ENCODE results near the gene SLC35F2. TPM values are rescaled to one million over a fixed set of nuclear protein-coding genes. Genes with fewer than 3 reads are reported as not detected.
"Not testable (repeated sequence)": the region's sequence is repeated elsewhere in the genome, so short reads cannot be mapped to it uniquely, and the experiment has no call there.

Gene SLC35F2
- total RNA-seq, 1 experiment from 2014 or later, result 35.7 TPM

DNA sequence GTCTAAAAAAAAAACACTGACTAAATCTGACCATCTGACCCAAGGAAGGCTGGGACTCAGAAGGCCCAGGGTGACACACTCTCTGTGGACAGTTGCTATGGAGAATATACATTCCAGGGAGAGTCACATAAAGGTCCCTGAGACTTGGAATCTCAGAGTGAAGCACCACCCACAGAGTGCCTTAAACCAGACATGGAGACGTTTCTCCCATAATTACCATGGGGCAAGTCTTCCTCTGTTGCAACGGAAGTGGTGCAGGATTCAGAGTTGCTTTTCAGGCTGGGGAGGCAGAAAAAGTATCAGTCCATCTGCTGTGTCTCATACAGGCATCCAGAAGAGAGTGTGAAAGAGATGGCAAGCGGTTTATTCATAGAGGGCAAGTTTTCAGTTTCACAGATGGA lies 88.0 kb downstream of the SLC35F2 start:
- BruUV-seq (replicated peaks), result no TSS peak
- H3K27ac ChIP-seq, result no peak overlapping the region
- no peak overlapping the region for H2AFZ ChIP-seq
- no peaks in the 10 kb centered on the region for H4K20me1 ChIP-seq (ENCODE audit: insufficient read depth)
- no peaks in the 10 kb centered on the region for H3K27me3 ChIP-seq (ENCODE audit: insufficient read depth, low read depth)
- ChIA-PET CTCF (interaction anchor here (0.6 to 1.2 kb wide), 5 partner anchors 11 to 207 kb away, joined by 3 to 13 read pairs (median 3); no protein-coding TSS in a partner anchor), POLR2A (ENCODE audit: unreplicated experiment) (interaction anchor here (0.6 kb wide), 1 partner anchor 29 kb away, joined by 4 read pairs; no protein-coding TSS in a partner anchor)
- H3K79me2 ChIP-seq (ENCODE audit: low read depth), result no peaks in the 10 kb centered on the region
- intact Hi-C loops (cut with micrococcal nuclease; ENCODE audit: unreplicated experiment), result loop anchor here (1.0 to 5.0 kb wide), 4 partner anchors 17 to 223 kb away; no protein-coding TSS in a partner anchor
- no peaks in the 10 kb centered on the region for H3K9me2 ChIP-seq (ENCODE audit: insufficient read depth)
- H3K9me3 ChIP-seq (ENCODE audit: insufficient read depth, low read depth), result no peaks in the 10 kb centered on the region
- H3K36me3 ChIP-seq (ENCODE audit: low read depth), result no peaks in the 10 kb centered on the region
- TF ChIP-seq, protein P1, sequence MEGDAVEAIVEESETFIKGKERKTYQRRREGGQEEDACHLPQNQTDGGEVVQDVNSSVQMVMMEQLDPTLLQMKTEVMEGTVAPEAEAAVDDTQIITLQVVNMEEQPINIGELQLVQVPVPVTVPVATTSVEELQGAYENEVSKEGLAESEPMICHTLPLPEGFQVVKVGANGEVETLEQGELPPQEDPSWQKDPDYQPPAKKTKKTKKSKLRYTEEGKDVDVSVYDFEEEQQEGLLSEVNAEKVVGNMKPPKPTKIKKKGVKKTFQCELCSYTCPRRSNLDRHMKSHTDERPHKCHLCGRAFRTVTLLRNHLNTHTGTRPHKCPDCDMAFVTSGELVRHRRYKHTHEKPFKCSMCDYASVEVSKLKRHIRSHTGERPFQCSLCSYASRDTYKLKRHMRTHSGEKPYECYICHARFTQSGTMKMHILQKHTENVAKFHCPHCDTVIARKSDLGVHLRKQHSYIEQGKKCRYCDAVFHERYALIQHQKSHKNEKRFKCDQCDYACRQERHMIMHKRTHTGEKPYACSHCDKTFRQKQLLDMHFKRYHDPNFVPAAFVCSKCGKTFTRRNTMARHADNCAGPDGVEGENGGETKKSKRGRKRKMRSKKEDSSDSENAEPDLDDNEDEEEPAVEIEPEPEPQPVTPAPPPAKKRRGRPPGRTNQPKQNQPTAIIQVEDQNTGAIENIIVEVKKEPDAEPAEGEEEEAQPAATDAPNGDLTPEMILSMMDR (conservative IDR thresholded peaks at IDR 0.05), result no peak
- TF ChIP-seq EZH2 (IDR thresholded peaks at IDR 0.05; ENCODE audit: low read depth), result no peak
- peak; percentile 23 to 48 for DNase-seq
- H3K4me1 ChIP-seq (replicated peaks; ENCODE audit: insufficient read depth), result no peaks in the 10 kb centered on the region
- no peak overlapping the region for H3K4me3 ChIP-seq
- no peaks in the 10 kb centered on the region for H3F3A ChIP-seq (ENCODE audit: insufficient read depth, low read depth)
- no peak overlapping the region for H3K4me2 ChIP-seq

DNA sequence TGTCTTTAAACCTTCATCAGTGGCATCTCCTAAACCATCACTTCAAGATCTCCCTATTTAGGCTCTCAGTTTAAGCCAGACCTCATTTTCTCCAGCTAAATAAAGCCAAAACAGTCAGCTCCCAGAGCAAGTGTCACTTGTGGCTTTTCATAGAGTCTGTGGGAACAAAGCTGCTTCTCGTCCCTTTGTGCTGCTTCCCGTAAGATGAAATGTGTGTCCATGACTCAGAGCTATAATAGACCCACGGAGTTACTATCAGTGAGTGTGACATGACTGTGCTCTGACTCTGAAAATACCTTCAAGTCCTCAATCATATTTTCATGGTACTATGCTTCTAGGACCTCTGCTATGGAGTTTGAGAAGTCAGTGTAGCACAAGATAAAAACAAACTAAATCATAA lies 89.4 kb downstream of the SLC35F2 start:
- ChIA-PET CTCF (no interaction called here), POLR2A (ENCODE audit: unreplicated experiment) (no interaction called here)
- no peaks in the 10 kb centered on the region for H3F3A ChIP-seq (ENCODE audit: insufficient read depth, low read depth)
- H3K4me1 ChIP-seq (replicated peaks; ENCODE audit: insufficient read depth), result no peaks in the 10 kb centered on the region
- no peaks in the 10 kb centered on the region for H3K9me2 ChIP-seq (ENCODE audit: insufficient read depth)
- H3K79me2 ChIP-seq (ENCODE audit: low read depth), result no peaks in the 10 kb centered on the region
- no TSS peak for BruUV-seq (replicated peaks)
- H2AFZ ChIP-seq, result no peak overlapping the region
- H3K27me3 ChIP-seq (ENCODE audit: insufficient read depth, low read depth), result no peaks in the 10 kb centered on the region
- H4K20me1 ChIP-seq (ENCODE audit: insufficient read depth), result no peaks in the 10 kb centered on the region
- no peak overlapping the region for H3K4me3 ChIP-seq
- DNase-seq, result peak in 1 of 2 experiments; percentile 43
- H3K36me3 ChIP-seq (ENCODE audit: low read depth), result no peaks in the 10 kb centered on the region
- TF ChIP-seq EZH2 (IDR thresholded peaks at IDR 0.05; ENCODE audit: low read depth), result no peak
- TF ChIP-seq, protein P1 (conservative IDR thresholded peaks at IDR 0.05), result no peak
- H3K9me3 ChIP-seq (ENCODE audit: insufficient read depth, low read depth), result no peaks in the 10 kb centered on the region
- intact Hi-C loops (cut with micrococcal nuclease; ENCODE audit: unreplicated experiment), result no loop called here
- no peak overlapping the region for H3K4me2 ChIP-seq
- no peak overlapping the region for H3K27ac ChIP-seq

DNA sequence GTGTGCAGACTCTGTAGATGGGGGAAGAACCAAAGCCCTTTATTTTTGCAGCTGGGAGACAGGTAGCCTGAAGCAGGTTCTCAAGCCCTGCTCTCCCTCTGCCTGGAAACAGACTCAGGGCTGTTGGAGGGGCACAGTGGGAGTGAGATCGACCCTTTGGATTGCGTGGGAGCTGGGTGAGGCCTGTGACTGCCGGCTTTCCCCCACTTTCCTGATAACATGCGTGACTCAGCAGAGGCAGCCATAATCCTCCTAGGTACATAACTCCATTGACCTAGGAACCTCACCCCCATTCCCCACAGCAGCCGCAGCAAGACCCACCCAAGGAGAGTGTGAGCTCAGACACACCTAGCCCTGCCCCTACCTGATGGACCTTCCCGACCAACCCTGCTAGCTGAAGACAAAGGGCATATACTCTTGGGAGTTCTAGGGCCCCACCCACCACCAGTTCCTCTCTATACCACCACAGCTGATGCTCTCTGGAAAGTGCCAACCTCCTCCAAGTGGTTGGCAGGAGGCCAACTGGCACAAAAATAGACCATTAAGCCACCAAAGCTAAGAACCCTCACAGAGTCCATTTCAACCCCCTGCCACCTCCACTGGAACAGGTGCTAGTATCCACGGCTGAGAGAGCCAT lies 99.8 kb downstream of the SLC35F2 start:
- H3K9me3 ChIP-seq (ENCODE audit: insufficient read depth, low read depth); H3K9me2 ChIP-seq (ENCODE audit: insufficient read depth); H3K4me3 ChIP-seq; H2AFZ ChIP-seq; DNase-seq; H3F3A ChIP-seq (ENCODE audit: insufficient read depth, low read depth); intact Hi-C loops (cut with micrococcal nuclease; ENCODE audit: unreplicated experiment); POLR2A ChIA-PET (ENCODE audit: unreplicated experiment); H3K4me2 ChIP-seq; H3K36me3 ChIP-seq (ENCODE audit: low read depth); H4K20me1 ChIP-seq (ENCODE audit: insufficient read depth); CTCF ChIA-PET; H3K4me1 ChIP-seq (replicated peaks; ENCODE audit: insufficient read depth); H3K79me2 ChIP-seq (ENCODE audit: low read depth); H3K27ac ChIP-seq; H3K27me3 ChIP-seq (ENCODE audit: insufficient read depth, low read depth); BruUV-seq (replicated peaks): not testable (repeated sequence)

DNA sequence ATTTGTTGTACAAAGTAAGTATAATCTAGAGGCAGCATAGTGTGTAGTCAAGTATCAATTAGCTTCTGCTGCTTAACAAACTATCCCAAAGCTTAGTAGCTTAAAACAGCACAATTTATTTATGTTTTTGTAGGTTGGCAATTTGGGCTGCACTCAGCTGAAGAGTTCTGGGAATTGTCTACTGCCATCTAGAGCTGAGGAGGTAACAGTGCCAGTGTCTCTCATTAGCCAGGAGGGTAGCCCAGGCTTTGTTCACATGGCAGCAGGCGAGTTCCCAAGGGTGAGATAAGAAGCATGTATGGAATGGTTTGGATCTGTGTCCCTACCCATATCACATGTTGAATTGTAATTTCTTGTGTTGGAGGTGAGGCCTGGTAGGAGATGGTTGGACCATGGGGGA lies 100.9 kb downstream of the SLC35F2 start:
- Histone ChIP-seq H3K4me2 (no peak overlapping the region), H3K27me3 (ENCODE audit: insufficient read depth, low read depth) (no peaks in the 10 kb centered on the region), H3K79me2 (ENCODE audit: low read depth) (no peaks in the 10 kb centered on the region), H2AFZ (no peak overlapping the region), H3K9me2 (ENCODE audit: insufficient read depth) (no peaks in the 10 kb centered on the region), H3K4me1 (replicated peaks; ENCODE audit: insufficient read depth) (no peaks in the 10 kb centered on the region), H3K9me3 (ENCODE audit: insufficient read depth, low read depth) (no peaks in the 10 kb centered on the region), H4K20me1 (ENCODE audit: insufficient read depth) (no peaks in the 10 kb centered on the region), H3F3A (ENCODE audit: insufficient read depth, low read depth) (no peaks in the 10 kb centered on the region), H3K27ac (no peak overlapping the region), H3K36me3 (ENCODE audit: low read depth) (no peaks in the 10 kb centered on the region), H3K4me3 (no peak overlapping the region)
- intact Hi-C loops (cut with micrococcal nuclease; ENCODE audit: unreplicated experiment), result no loop called here
- CTCF ChIA-PET, result no interaction called here
- POLR2A ChIA-PET (ENCODE audit: unreplicated experiment), result no interaction called here
- BruUV-seq (replicated peaks), result no TSS peak
- DNase-seq, result no peak
- TF ChIP-seq, protein P1 (conservative IDR thresholded peaks at IDR 0.05), result no peak; the same call in 1 of the 2 replicates
- TF ChIP-seq EZH2 (IDR thresholded peaks at IDR 0.05; ENCODE audit: low read depth), result no peak
